Transverse colon (tissue), 3 donors: ENCODE results near the gene CALN1.

ENCODE experiments used
- EP300 ChIP-seq: sonication (generic); formaldehyde crosslinking; IDR thresholded peaks from one replicate; pipeline ENCODE4 v1.6.1; 2017; ENCODE audit warnings: antibody characterized with exemption, low read depth
- POLR2A ChIP-seq: fragments of 450-650 bp; IDR thresholded peaks from one replicate; pipeline ENCODE4 v1.6.1; 2016; ENCODE audit warnings: antibody characterized with exemption, mild to moderate bottlenecking, moderate library complexity
- TF ChIP-seq, protein P1 (sequence below), 5 experiments: fragments of 200-600 bp in 3 of 5; fragments of 450-650 bp in 2 of 5; sonication (generic) in 3 of 5; IDR thresholded peaks; 1 replicate in 2 of 5; 2 replicates in 3 of 5; pipeline ENCODE4 v1.5.1; 2016 to 2017; ENCODE audit warnings: antibody characterized with exemption in 5 of 5, inconsistent platforms in 3 of 5, mild to moderate bottlenecking in 2 of 5, moderate library complexity in 1 of 5

DNA sequence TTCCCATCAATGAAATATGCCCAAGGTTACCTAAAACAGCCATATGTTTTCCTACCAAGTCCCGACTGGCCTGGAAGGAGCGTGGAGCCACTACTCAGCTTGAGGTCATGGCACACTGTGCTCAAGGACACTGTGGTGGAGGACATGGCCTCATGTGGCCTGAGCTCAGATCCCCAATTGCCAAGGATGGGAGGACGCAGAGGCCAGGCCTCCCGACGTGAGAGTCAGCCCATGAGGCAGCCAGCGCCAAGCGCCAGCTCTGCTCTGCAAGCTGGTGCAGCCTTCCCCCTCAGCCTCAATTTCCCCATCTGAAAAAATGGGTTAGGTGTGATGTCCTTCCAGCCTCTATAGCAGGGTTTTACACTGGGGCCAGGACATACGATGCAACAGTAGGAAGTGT lies 302.6 kb downstream of the CALN1 start:
- TF ChIP-seq, protein P1, sequence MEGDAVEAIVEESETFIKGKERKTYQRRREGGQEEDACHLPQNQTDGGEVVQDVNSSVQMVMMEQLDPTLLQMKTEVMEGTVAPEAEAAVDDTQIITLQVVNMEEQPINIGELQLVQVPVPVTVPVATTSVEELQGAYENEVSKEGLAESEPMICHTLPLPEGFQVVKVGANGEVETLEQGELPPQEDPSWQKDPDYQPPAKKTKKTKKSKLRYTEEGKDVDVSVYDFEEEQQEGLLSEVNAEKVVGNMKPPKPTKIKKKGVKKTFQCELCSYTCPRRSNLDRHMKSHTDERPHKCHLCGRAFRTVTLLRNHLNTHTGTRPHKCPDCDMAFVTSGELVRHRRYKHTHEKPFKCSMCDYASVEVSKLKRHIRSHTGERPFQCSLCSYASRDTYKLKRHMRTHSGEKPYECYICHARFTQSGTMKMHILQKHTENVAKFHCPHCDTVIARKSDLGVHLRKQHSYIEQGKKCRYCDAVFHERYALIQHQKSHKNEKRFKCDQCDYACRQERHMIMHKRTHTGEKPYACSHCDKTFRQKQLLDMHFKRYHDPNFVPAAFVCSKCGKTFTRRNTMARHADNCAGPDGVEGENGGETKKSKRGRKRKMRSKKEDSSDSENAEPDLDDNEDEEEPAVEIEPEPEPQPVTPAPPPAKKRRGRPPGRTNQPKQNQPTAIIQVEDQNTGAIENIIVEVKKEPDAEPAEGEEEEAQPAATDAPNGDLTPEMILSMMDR (IDR thresholded peaks at IDR 0.05): no peak
- TF ChIP-seq EP300 (no peak), POLR2A (no peak)
